Effector memory CD4-positive, alpha-beta T cell (primary cell): ENCODE results near the gene CELSR1.

Experiments
- DNase-seq, 3 donors: peaks; one replicate each; pipeline ENCODE4 v3.0.0-alpha.2; 2020
- H3K27ac ChIP-seq: 2 replicates; pipeline ENCODE4 v1.7.0; 2013; ENCODE audit warnings: mild to moderate bottlenecking, low read length, moderate library complexity; ENCODE audit not compliant: insufficient read depth, poor library complexity, severe bottlenecking
- H3K27me3 ChIP-seq: replicated peaks from 2 replicates; pipeline ENCODE4 v1.7.0; 2013; ENCODE audit warnings: mild to moderate bottlenecking, low read length; ENCODE audit not compliant: insufficient read depth, control insufficient read depth, poor library complexity, severe bottlenecking
- H3K36me3 ChIP-seq: 2 replicates; pipeline ENCODE4 v1.7.0; 2013; ENCODE audit warnings: mild to moderate bottlenecking, low read length, moderate library complexity; ENCODE audit not compliant: control insufficient read depth, insufficient read depth
- H3K4me1 ChIP-seq: 2 replicates; pipeline ENCODE4 v1.7.0; 2013; ENCODE audit warnings: low read length, mild to moderate bottlenecking; ENCODE audit not compliant: control insufficient read depth, insufficient read depth, poor library complexity, severe bottlenecking
- H3K4me3 ChIP-seq: 2 replicates; pipeline ENCODE4 v1.7.0; 2013; ENCODE audit warnings: low read length, low read depth, mild to moderate bottlenecking; ENCODE audit not compliant: insufficient read depth, poor library complexity, severe bottlenecking
- H3K9me3 ChIP-seq: 2 replicates; pipeline ENCODE4 v1.7.0; 2013; ENCODE audit warnings: mild to moderate bottlenecking, low read length, moderate library complexity; ENCODE audit not compliant: control insufficient read depth

Gene CELSR1

DNA sequence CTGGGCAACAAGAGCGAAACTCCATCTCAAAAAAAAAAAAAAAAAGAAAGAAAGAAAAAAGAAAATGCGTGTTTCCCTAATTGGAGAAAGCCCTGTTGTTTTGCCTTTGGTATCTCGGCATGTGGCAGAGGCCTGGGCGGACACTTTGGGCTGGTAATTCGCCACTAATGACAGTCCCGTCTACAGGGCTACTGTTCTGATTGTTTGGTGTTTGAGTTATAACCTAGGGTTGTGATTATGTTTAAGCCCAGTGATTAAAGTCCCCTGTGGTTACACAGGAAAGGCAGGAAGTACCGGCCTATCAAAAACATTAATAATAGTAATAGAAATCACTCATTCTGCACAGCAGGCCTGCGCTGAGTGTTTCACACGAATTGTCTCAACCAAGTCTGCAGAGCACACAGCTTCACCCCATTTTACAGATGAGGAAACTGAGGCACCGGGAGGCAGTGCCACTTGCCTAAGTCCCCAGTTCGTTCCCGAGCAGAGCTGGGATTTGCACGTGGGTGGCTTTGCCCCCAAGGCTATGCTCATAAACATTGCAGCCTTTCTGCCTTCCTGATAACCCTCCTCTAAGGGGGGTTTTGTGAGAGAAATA is 43.6 kb upstream of the CELSR1 start:
- Histone ChIP-seq H3K27ac (no peak overlapping the region), H3K9me3 (no peaks in the 10 kb centered on the region), H3K36me3 (no peaks in the 10 kb centered on the region), H3K4me3 (no peak overlapping the region), H3K4me1 (peaks cover 20% of the 10 kb centered on the region), H3K27me3 (no peaks in the 10 kb centered on the region)
- DNase-seq, result no peak

DNA sequence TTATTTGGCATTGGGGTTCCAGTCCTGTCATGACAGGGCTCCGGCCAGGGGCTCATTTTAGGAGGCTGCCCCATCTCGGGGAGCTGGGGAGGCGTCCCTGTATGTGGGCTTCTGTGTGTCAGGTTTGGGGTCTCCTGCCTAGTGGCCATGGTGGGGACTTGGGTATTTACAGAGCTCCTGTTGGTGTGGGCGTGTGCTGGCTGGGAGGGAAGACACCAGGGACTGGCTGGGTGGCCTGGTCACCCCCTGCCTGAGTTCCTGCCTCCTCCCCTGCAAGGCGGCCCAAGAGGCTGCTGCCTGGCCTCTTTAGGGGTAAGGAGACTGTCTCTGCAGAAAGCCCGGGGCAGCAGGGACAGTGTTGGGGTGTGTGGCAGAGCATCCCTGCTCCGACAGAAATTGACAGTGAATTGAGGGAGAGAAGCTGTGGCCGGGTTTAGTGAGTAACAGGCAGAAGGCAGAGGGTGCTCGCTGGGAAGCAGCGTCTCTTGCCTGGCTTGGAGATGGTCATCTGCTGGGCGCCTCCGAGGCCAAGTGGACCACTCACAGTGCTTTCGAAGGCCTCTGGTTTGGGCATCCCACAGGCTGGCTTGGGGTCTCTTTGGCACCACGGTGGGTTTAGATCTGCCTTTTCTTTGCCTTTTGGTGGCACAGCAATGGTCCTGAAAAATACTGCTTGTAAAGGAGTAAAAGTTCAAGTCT is 42.5 kb upstream of the CELSR1 start:
- peaks cover 24% of the 10 kb centered on the region for H3K4me1 ChIP-seq
- H3K27ac ChIP-seq, result no peak overlapping the region
- no peaks in the 10 kb centered on the region for H3K9me3 ChIP-seq
- DNase-seq, result no peak
- H3K36me3 ChIP-seq, result no peaks in the 10 kb centered on the region
- no peaks in the 10 kb centered on the region for H3K27me3 ChIP-seq
- H3K4me3 ChIP-seq, result no peak overlapping the region

DNA sequence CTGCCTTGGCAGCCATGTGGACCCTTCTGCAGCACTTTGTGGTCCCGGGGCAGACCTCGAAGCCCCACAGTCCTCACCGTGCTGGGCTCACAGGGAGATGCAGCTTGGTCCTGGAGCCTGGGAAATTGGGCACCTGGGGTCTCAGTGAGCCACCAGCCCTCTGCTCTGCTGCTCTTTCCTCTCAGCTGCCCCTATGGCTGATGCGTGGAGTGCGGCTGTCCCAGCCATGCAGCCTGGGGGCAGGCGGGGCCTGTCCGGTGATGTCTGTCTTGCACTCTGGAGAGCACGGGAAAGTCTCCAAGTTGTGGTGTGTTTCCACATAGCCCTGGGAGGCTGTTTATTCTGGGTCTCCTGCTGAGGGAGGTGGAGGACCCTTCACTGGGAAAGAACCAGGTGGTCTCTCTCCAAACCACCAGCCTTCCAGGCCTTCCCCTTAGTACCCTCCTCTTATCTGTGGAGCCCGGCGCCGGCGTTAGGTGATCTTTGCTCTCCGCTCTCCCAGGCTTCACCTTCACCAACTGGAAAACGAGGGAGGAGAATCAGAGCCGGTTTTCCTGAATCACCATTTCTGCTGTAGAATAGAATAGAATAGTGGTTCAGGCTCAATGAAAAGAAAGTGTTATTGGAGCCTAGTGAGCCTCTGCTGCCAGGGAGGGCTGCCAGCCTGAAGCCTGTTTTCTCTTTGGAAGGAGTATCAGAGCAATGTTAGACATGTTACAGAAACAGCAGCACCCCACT is 41.6 kb upstream of the CELSR1 start:
- Histone ChIP-seq H3K27ac (no peak overlapping the region), H3K9me3 (no peaks in the 10 kb centered on the region), H3K36me3 (no peaks in the 10 kb centered on the region), H3K4me3 (no peak overlapping the region), H3K4me1 (peaks cover 24% of the 10 kb centered on the region), H3K27me3 (no peaks in the 10 kb centered on the region)
- DNase-seq, result no peak

DNA sequence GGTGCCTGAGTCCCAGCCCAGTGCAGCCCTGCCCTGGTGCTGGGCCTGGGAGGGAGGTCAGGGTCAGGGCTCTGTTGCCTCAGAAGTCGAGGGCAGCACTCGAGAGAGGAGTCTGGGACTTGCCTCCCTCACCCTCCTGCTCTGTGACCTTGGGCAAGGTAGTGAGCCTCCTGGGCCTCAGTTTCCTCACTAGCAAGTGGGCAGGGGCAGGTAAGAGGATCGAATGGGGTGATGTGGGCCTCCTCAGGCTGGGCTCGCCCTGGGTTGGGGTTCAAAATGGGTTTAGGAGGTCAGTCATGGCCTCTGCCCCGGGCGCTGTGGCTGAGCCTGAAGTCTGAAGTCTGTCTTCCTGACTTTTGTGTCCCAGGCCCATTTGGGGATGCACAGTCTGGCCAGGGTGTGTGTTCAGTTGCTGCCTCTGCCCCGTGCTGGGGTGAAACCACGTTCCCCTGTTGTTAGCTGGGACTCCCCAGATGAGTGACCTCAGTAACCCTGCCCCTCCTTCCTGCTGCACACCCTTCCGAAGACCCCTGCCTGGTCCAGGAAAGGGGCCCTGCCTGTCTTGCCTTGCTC is 40.9 kb upstream of the CELSR1 start:
- Histone ChIP-seq H3K9me3 (no peaks in the 10 kb centered on the region), H3K36me3 (no peaks in the 10 kb centered on the region), H3K27ac (no peak overlapping the region), H3K27me3 (no peaks in the 10 kb centered on the region), H3K4me1 (peaks cover 24% of the 10 kb centered on the region), H3K4me3 (no peak overlapping the region)
- no peak for DNase-seq

DNA sequence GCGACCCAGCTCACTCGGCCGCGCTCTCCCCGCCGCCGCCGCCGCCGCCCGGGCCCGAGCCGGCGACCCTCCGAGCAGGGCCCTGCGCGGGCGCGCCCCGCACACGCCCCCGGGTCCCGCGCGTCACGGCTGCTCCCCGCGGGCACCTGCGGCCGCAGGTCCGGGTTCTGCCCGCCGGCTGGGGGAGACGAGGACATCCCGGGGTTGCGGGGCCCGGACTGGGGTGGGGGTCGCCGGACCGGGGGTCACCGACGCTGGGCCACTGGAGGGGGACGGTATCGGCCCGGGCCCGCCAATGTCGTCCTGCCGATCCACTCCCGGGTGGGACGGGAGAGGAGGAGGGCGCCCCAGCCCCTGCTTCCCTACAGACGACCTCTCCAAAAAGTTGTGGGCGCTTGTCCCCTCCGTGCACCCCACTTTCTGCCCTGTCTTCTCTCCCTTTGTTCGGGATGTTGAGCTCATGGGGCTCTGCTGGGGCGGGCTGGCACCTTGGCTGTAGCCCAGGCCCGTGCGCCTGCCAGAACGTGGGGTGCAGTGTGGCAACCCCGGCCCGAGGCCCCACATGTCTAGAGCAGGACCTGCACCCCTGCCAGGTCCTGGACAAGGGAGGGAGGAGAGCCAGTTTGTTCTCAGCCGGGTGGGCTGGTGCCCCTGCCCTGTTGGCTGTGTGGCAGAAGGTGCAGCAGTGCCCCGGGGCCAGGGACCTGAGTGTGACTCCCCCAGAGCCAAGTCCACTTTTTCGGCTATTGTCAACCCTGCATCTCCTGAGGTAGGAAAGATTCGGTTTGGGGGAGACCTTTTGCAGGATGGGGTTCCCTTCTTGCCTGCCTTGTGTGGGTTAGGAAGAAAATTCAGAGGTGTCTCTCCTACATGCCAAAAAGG is 40.2 kb upstream of the CELSR1 start:
- H3K27me3 ChIP-seq, result no peaks in the 10 kb centered on the region
- DNase-seq, result no peak
- H3K4me1 ChIP-seq, result peaks cover 24% of the 10 kb centered on the region
- no peaks in the 10 kb centered on the region for H3K36me3 ChIP-seq
- H3K27ac ChIP-seq, result no peak overlapping the region
- no peaks in the 10 kb centered on the region for H3K9me3 ChIP-seq
- peak overlapping the region; percentile 60 for H3K4me3 ChIP-seq

DNA sequence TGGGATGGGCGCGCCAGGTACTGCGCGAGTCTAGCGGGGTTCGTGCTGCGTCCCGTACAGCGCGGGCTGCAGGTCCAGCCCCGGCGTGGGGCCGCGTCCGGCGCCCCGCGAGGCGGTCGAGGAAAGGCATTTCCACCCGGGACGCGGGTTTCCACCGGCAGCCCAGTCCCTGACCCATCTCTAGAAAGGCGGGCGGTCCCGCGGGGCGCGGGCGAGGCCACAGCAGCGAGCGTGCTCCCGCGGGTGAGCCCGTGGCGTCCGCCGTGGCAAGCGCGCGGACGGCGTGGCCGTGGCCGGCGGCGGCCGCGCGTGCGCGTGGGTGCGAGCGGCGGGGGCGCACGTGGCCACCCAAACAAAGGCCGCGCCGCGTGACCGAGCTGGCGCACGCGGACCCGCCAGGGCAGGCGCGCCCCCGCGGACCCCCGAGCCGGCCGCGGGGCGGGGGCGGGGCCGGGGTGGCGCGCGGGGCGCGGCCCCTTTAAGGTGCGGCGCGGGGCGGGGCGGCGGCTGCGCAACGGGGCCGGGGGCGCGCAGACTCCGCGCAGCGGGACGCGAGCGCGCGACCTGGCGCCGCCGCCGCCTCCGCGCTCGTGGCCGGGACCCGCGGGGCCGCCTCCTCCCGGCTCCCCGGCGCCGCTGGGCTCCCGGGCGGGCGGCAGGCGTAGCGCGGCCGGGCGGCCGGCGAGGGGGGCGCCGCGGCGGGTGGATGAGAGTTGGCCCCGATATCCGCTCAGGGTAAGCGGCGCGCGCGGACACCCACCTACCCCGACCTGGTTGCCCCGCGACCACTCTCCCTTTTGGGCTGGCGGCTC is 39.3 kb upstream of the CELSR1 start:
- peak overlapping the region; percentile 44 for H3K27ac ChIP-seq
- H3K27me3 ChIP-seq, result no peaks in the 10 kb centered on the region
- no peaks in the 10 kb centered on the region for H3K36me3 ChIP-seq
- H3K9me3 ChIP-seq, result no peaks in the 10 kb centered on the region
- peak; percentile 38 to 48 (median 46) for DNase-seq
- H3K4me3 ChIP-seq, result peak overlapping the region; percentile 62
- peaks cover 24% of the 10 kb centered on the region for H3K4me1 ChIP-seq

DNA sequence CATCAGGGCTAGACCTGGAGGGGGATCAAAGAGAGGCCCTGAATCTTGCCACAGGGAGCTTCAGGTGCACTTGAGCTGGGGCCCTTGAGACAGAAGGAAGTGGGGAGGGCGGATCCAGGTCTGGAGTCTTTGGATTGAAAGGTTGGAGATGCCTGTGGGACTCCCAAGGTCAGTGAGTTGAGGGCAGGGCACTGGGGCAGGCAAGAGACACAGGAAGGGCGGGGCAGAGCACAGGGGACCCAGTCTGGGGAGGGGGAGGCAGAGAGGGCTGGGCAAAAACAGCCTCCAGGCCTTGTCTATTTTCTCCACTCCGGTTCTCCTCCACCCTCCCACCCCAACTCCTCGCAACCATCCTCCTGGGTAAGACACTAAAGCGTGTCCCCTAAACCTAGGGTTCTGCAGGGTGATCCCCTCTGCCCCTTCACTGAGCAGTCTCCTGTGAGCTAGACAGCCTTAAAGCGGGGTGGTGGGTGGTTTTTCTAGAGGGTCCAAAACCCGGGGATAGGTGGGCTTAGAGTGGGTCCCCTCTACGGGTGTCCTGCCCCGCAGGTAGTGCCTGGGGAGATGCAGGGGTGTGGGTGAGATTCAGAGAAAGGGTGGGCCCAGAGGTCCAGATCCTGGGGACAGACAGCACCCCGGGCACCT is 38.6 kb upstream of the CELSR1 start:
- peak overlapping the region; percentile 62 for H3K4me3 ChIP-seq
- H3K27ac ChIP-seq, result peak overlapping the region; percentile 44
- no peak for DNase-seq

DNA sequence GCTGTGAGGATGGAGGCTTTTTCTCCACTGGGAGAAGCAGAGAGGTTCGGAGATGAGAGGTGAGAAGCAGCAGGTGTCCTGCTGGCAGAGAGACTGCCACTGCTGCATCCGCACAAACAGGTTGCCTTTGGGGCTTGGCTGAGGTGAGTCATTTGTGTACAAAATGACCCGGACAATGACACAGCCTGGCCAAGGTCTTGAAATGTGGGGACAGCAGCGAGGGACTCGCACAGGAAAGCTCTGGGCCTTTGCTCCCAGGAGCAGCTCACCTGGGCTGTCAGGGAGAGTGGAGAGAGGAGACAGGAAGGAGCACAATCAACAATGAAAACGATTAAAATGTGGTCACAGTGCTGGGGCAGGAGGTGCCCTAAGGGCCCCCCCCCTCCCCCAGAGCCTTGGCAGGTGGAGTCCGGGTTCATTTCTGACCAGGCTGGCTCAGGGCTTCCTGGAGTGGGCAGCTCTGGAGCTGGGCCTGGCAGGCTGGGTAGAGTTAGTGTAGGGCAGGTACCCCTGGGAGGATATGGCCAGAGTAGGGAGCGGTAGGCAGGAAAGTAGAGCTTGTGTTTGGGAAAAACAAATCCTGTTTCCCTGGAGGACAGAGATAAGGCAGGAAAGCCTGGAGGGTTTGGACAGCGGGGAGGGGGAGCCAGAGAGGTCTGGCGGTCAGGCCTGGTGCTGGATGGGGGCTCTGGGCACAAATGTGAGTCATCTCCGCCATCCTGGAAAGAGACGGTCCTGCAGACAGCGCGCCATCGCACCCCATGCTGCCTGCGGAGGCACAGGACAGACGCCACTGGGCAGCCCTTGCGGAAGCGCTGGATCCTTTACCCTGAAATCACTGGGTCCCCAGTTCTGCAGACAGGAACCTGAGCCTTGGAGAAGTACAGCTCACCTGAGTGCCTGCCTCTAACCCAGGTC is 37.8 kb upstream of the CELSR1 start:
- no peaks in the 10 kb centered on the region for H3K27me3 ChIP-seq
- no peak overlapping the region for H3K27ac ChIP-seq
- H3K4me3 ChIP-seq, result no peak overlapping the region
- peaks cover 24% of the 10 kb centered on the region for H3K4me1 ChIP-seq
- no peaks in the 10 kb centered on the region for H3K36me3 ChIP-seq
- no peak for DNase-seq
- no peaks in the 10 kb centered on the region for H3K9me3 ChIP-seq

More for the DNA sequence above, 38.6 kb upstream of the CELSR1 start:
- no peaks in the 10 kb centered on the region for H3K27me3 ChIP-seq
- H3K36me3 ChIP-seq, result no peaks in the 10 kb centered on the region
- peaks cover 24% of the 10 kb centered on the region for H3K4me1 ChIP-seq
- no peaks in the 10 kb centered on the region for H3K9me3 ChIP-seq
